ENCODE results near the gene ENPP3. TPM values are rescaled to one million over a fixed set of nuclear protein-coding genes. Genes with fewer than 3 reads are reported as not detected.

Gene ENPP3
- total and polyA plus RNA-seq, 9 of the 15 experiments (the other 6 are each of a cell fraction or from before 2014, with no cell fraction given), result 14.0 to 32.8 (median 21.6) TPM

DNA sequence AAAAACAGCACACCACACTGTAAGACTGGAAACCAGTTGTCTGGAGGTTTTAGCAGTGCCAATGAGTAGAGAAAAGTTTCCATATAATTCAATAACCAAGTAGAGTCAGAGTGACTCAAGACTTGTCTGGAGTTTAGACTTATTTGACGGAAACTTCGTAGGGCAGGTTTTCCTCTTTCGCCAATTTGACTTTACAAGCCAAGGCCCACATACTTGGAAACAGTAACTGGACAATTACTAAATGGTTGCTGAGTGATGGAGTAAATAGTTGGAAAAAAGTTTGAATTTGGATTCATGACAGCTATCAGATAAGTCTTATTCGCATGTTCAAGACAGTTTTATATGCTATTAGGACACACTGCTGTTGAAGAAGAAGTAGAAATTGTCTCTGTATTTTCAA lies 121.8 kb downstream of the ENPP3 start (continued):
- TF ChIP-seq, protein P1, sequence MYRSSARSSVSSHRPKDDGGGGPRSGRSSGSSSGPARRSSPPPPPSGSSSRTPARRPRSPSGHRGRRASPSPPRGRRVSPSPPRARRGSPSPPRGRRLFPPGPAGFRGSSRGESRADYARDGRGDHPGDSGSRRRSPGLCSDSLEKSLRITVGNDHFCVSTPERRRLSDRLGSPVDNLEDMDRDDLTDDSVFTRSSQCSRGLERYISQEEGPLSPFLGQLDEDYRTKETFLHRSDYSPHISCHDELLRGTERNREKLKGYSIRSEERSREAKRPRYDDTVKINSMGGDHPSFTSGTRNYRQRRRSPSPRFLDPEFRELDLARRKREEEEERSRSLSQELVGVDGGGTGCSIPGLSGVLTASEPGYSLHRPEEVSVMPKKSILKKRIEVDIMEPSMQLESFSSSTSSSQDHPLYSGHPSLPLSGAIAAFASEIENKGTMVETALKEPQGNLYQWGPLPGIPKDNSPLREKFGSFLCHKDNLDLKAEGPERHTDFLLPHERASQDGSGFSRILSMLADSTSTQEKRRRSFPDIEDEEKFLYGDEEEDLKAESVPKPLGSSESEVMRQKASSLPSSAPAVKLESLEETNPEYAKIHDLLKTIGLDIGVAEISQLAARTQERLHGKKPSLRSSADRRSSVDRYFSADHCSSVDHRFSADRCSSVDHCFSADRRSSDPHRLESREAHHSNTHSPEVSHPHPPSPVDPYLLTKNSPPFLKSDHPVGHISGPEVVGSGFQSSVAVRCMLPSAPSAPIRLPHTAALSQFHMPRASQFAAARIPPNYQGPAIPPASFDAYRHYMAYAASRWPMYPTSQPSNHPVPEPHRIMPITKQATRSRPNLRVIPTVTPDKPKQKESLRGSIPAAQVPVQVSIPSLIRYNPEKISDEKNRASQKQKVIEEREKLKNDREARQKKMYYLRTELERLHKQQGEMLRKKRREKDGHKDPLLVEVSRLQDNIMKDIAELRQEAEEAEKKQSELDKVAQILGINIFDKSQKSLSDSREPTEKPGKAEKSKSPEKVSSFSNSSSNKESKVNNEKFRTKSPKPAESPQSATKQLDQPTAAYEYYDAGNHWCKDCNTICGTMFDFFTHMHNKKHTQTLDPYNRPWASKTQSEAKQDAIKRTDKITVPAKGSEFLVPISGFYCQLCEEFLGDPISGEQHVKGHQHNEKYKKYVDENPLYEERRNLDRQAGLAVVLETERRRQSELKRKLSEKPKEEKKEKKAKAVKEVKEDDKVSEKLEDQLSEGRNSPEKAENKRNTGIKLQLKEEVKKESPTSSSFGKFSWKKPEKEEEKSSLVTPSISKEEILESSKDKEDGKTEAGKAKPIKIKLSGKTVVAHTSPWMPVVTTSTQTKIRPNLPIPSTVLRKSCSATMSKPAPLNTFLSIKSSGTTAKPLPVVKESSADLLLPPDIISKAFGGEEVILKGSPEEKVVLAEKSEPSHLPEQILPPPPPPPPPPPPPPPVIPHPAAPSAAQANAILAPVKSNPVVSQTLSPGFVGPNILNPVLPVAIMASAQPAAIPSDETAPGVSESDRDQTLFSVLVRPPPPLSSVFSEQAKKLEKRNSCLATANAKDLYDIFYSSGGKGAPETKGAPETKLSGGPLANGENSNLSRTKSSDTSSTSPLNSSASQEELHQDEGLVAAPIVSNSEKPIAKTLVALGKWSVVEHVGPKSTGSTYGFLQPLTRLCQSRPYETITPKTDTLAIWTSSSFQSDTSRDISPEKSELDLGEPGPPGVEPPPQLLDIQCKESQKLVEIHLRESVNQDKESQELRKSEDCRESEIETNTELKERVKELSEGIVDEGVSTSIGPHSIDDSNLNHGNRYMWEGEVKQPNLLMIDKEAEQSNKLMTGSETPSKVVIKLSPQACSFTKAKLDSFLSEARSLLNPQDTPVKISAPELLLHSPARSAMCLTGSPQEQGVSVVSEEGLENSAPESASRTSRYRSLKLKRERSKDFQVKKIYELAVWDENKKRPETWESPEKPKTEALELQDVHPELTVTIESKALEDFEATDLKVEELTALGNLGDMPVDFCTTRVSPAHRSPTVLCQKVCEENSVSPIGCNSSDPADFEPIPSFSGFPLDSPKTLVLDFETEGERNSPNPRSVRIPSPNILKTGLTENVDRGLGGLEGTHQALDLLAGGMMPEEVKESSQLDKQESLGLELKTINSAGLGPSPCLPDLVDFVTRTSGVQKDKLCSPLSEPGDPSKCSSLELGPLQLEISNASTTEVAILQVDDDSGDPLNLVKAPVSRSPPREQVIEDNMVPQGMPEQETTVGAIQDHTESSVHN (IDR thresholded peaks at IDR 0.05; ENCODE audit: borderline replicate concordance in 1 of 2, low read depth in 1 of 2), result no peak
- no peak for TF ChIP-seq ZNF589 (CRISPR knock-in tag; IDR thresholded peaks at IDR 0.05; ENCODE audit: low read depth)
- no peak for TF ChIP-seq CREM (IDR thresholded peaks at IDR 0.05; ENCODE audit: low read depth)
- no peak for TF ChIP-seq RBM25 (IDR thresholded peaks at IDR 0.05; ENCODE audit: low read depth, low read length, severe bottlenecking)
- TF ChIP-seq MAFF (IDR thresholded peaks at IDR 0.05; ENCODE audit: low read length), result no peak
- TF ChIP-seq KDM5B (IDR thresholded peaks at IDR 0.05; ENCODE audit: insufficient replicate concordance, low read depth, low read length), result no peak
- TF ChIP-seq RERE (CRISPR knock-in tag; IDR thresholded peaks at IDR 0.05; ENCODE audit: borderline replicate concordance), result no peak
